GM19455 (cell line): Measurements from ENCODE around the gene FER1L5.
A peak's percentile ranks its signal among the peaks of the same experiment; 100 is the strongest.
"Not testable (repeated sequence)": the region's sequence is repeated elsewhere in the genome, so short reads cannot be mapped to it uniquely, and the experiment has no call there.

Source experiments
- ATAC-seq: cut with Tn5 transposase; IDR thresholded peaks from one replicate; pipeline ENCODE4 v1.9.1; 2021; ENCODE audit not compliant: unreplicated experiment

Gene FER1L5

DNA sequence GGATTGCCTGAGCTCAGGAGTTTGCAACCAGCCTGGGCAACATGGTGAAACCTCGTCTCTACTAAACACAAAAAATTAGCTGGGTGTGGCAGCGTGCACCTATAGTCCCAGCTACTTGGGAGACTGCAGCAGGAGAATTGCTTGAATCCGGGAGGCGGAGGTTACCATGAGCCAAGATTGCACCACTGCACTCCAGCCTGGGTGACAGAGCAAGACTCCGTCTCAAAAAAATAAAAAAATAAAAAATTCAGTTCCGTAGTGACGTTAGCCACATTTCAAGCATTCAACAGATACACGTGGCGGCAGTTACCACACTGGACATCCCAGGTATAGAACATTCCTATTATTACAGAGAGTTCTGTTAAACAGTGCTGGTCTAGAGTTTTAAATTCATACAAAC is 8.9 kb upstream of the FER1L5 start:
- ATAC-seq, result no peak

DNA sequence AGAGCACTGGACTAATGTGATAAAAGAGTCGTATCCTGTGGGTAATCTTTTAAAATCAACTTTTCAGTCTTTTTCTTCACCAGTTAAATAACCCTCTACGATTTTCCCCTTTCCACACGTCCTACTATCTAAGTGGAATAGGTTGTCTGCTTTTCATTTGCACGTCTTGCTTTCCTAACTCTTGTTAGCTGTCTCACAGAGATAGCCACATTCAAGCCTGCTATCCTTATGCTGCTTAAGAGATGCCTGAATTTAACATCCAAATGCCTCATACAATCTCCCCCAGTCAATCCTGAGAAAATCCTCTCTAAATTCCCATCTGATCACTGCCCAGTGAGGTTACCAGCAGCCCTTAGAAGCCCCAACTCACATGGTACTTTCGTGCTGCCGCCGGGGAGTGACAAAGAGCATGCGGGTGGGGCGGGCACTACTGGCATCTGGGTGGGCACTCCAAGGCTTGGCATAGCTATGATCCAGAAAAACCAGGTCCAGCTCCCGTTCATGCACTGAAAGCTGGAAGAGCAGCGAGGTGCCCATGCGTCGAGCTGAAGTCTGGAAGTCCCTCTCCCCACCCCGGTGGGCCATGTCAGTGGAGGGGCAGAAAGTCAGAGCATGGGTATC is 5.9 kb upstream of the FER1L5 start:
- no peak for ATAC-seq

DNA sequence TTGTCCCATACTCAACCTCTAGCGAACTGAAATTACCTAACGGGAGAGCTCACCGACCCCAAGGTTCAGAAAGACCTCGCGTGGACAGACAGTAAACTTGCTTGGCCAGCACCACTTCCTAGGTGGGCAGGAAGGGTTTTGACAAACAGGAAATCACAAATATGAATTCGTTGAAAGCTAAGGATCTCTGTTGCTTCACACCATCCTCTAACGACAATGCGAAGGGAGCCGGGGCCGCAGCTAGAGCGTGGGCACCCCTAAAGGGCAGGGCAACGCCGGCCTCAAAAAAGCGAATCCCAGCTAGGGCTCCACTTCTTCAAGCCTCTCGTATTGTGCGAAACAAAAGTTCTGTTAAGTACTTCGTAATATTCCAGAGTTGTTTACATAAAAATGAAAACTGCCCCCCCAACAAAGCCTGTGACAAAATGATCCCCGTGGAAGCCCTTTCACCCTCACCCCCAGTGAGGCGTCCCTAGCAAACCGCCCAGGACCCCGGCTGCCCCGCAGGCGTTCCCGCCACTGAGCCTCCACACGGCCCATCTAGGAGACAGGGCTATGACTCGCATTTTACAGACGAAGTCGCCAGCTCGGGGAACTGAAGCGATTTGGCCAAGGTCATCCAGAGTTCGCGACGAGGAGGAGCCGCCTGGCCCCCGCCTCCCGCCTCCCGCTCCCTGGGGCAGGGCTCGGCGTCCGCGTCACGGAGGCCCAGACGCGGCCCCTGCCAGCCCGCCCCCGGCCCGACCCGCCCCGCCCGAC is 5.0 kb upstream of the FER1L5 start:
- peak; percentile 64 for ATAC-seq

DNA sequence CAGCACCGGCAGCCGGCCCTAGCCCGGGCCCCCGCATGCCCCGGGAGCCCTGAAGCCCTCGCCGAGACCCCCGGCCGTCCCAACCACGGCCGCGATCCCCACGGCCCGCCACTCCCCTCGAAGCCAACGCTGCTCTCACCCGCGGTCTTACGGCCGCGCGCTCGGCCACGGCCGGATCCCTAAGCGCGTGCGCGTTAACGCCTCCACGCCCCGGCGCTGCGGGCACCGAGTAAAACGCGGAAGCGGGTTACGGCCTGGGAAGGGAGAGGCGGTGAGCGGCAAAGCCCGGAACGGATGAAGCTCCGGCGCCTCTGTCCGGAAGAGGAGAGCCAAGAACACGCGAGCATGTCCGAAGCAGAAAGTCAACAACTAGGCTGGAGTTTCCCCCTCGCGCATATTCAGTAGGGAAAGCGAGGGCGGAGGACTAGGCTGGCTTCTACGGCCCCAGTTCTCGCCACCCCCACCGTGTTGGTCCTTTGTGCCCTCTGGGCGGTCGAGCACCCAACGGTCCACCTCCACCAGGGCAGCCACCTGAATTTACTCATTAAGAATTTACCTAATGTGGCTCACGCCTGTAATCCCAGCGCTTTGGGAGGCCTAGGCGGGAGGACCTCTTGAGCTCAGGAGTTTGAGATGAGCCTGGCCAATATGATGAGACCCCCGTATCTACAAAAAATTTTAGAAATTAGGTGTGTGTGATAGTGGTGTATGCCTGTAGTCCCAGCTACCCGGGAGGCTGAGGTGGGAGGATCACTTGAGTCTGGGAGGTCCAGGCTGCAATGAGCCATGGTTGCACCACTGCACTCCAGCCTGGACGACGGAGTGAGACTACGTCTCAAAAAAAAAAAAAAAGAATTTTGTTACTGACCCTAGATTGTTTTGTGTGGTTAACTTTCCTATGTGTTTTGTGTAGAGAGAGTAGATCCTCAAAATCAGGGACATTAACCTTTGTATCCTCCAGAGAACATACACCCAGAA is 4.1 kb upstream of the FER1L5 start, which contains the start of gene KANSL3:
TSS of gene KANSL3 (minus strand) at position 169 of the 978 bp plus-strand sequence. CDS start 1,177 bp downstream, outside the sequence.
- ATAC-seq, result peak; percentile 74

DNA sequence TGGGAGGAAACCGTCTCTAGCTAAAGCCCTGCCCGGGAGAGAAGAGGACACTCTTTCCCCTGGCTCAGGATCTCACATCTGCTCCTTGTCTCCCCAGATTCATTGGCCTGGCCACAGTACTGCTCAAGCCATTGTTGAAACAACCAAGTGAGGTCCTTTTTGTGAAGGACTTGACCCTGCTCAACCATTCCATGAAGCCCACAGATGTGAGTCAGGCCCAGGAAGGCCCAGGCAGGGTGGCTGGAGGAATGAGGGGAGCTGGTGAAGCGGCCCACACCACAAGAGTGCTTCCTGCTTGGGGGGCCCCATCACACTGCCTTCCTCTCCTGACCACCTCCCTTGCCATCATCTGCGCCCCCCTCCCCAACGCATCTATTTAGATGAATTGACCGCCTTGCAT is 5.1 kb downstream of the FER1L5 start:
- ATAC-seq, result no peak

DNA sequence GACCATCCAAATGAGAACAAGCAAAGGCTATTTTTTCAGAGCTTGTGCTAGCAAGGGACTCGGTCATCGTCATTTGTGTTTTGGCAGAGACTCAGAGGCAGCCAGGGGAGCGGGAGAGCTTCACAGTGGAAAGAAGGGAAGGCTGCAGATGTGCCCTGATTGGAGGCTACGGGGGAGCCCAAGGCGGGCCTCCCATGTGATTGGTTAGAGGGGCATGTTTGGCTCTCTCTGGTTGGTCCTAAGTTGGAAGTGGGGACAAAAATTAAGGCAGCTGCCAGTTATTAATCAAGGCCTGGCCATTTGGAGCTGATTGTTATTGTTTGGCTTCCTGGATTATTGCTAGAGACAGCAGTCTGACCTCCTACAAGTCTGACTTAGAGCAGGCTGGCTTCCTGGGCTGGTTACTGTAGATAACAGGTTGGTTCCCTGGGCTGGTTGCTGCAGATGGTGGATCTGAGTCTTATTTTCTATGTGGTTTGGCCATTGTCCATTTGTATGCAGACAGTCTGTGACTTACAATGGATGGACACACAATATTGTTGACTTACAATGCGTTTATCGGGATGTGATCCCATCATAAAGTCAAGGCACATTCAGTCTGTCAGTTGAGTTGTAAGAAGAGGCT is 5.9 kb downstream of the FER1L5 start:
- ATAC-seq, result no peak

DNA sequence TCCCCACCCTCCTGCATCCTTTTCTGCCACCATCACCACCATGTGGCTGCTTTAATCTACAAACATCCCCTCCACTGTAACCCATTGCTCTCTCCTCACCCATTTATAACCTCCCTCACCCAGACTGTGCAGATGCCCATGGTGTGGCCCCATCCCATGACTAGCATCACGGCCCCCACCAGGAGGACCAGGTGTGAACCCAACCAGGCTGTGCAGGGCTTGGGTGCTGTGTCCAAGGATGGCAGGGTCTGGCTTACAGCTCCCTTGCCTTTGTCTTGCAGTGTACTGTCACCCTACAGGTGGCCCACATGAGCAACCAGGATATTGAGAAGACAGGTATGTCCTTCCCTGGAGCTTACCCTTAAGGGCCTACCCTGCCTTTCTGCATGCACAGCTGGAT is 6.8 kb downstream of the FER1L5 start:
- no peak for ATAC-seq

DNA sequence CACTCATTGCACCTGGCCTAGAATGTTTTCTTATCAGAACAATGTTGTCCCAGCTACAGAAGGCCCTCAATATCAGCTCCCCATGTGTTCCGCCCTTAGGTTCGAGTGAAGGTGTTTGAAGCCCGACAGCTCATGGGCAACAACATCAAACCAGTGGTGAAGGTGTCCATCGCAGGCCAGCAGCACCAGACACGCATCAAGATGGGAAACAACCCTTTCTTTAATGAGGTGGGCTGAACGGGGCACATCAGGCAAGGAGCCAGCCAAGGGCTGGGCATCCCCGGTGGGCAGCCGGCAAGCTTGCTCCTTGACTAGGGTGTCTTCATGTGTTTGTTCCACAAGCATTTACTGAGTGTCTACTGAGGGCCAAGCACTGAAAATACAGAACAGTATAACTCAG is 9.2 kb downstream of the FER1L5 start:
- ATAC-seq, result no peak

DNA sequence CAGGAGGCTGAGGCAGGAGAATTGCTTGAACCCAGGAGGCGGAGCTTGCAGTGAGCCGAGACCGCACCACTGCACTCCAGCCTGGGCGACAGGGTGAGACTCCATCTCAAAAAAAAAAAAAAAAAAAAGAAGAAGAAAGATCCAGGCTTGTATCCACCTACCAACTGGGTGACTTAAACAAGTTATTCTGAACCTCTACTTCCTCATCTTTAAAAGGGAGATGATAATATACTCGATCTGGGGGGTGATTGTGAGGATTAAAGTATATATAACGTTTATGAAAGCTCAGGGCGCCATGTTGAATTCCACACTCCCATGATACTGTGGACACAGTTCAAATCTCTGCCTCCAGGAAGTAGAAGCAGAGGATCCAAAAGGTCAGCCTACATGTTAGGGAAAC is 12.2 kb downstream of the FER1L5 start:
- not testable (repeated sequence) for ATAC-seq

DNA sequence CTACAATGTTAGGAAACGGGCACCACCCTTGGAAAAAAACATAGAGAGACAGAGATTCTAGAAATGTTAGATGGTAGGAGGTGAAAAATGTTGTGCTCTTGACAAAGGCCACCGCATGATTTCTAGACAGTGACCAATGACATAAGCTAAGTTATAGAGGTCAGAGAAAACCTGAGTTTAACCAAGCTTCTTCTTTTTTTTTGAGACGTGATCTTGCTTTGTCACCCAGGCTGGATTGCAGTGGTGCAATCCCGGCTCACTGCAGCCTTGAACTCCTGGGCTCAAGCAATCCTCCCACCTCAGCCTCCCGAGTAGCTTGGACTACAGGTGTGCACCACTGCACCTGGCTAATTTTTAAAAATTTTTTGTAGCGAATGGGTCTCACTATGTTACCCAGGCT is 13.0 kb downstream of the FER1L5 start:
- no peak for ATAC-seq

DNA sequence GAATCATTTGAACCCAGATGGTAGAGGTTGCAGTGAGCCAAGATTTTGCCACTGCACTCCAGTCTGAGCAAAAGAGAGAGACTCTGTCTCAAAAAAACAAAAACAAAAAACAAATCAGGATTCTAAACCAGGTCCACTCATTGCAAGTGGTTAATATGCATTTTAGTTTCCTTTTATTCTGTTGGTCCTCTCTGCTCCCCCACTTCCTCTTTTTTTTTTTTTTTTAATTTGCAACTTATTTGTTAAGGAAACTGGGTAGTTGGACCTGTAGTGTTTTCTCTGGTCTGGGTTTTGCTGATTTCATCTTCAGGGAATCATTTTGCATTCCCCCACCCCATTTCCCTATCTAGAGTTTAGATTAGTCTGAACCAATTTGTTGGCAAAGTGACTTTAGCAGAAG is 14.0 kb downstream of the FER1L5 start:
- no peak for ATAC-seq

DNA sequence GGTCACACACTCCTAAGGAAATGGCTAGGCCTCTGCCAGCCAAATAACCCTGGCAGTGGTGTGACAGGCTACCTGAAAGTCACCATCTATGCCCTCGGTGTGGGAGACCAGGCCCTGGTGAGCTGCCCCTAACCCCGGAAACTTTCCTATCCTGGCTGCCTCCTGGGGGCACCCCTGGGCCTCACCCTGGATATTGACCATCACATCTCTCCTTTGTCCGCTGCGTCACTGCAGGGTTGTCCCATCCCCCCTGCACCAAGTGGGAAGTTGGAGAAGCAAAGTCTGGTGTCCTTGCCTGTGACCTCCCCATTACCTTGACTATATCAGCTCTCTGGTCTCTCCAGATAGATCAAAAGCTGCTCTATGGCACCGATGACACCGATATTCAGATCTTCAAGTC is 18.8 kb downstream of the FER1L5 start:
- ATAC-seq, result no peak

DNA sequence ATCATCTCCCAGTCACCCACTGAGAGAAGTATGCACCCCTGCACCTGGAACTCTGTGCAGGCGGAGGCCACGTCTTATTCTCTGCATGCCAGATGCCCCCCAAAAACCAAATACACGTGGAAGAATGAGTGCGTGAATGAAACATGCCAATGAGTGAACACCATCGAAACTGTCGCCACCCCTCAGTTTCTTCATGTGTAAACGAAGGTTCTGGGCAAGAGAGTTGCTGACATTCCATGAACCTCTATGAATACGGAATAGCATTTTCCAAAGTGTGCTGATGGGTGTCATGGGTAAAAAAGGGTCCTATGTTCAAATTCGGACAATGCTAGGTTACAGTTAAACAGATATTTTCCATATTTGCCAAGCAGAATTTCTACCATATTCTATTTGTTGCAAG is 19.8 kb downstream of the FER1L5 start:
- no peak for ATAC-seq

DNA sequence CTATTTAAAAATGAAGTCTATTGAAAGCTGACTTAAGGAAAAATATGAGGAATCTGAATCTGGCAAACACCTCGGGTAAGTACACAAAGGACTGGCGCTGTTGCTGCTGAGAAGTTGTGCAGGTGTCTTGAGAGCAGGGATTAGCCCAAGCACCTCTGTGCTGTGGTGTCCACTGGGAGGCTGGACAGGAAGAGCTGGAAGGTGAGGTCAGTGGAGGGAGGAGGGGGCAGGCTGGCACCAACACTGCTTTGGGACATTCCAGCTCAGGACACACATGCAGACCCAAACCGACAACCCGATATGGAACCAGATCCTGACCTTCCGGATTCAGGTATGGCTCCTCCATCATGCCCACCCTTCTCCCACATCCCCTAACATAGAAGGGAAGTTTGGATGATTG is 20.6 kb downstream of the FER1L5 start:
- ATAC-seq, result no peak

DNA sequence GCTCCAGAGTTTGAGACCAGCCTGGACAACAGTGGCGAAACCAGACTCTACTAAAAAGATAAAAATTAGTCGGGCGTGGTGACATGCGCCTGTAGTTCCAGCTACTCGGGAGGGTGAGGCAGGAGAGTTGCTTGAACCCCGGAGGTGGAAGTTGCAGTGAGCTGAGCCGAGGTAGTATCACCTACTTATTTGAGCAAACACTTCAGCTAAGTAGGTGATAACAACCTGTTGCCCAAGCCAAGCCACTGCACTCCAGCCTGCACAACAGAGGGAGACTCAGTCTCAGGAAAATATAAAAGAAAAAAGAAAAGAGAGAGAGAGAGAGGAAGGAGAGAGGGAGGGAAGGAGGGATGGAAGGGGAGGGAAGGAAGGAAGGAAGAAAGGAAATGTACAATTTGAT is 21.3 kb downstream of the FER1L5 start:
- ATAC-seq, result no peak

DNA sequence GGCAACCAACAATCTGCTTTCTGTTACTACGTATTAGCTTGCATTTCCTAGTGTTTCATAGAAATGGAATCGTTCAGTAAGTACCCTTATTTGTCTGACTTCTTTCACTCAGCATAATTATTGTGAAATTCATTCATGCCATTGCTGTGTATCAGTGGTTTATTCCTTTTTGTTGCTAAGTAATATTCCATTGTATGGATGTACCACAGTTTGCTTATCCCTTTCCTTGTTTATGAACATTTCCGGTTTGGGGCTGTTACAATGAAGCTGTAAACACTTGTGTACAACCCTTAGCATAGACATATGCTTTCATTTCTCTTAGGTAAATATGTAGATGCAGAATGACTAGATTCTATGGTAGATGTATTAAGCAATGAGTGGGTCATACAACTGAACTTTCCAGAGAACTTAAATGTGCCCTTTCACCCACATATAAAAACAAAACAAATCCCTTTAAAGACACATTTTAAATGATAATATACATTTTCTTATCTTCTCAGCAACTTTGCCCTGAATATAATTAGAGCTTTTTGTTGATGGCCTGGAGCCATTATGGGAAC is 21.9 kb downstream of the FER1L5 start:
- ATAC-seq, result no peak

DNA sequence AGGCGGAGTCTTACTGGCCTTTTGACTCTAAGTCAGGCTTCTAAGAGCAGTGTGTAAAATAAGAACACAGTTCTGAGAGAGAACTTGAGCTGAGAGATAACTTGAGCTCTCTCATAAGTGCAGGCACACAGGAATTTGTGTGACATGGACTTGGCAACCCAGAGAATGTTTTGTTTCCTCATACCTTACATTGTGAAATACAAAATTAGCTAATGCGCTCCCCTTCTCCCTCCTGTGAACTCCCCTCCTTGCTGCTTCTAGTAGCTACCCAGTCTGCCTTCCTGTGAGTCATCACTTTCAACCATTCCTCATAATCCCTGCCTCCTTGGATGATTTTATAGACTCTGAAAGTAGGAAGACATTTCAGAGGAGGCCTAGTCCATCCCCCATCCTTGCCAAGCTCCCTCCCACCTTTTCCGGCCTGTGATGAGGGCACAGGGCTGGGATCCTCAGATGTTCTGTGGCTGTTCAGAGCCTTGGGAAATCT is 22.6 kb downstream of the FER1L5 start:
- ATAC-seq, result no peak

DNA sequence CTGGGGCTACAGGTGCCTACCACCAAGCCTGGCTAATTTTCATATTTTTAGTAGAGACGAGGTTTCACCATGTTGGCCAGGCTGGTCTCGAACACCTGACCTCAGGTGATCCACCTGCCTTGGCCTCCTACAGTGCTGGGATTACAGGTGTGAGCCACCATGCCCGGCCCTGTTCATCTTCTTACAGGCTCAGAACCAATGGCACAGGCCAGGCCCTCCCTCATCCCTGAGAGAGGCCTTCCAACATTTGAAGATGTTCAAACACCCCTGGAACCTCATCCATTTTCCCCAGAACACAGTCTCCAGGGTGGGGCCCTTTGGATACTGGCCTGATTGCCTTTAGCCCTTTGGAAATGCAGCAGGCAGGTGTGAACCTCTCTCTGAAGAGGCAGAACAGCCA is 23.2 kb downstream of the FER1L5 start:
- not testable (repeated sequence) for ATAC-seq

DNA sequence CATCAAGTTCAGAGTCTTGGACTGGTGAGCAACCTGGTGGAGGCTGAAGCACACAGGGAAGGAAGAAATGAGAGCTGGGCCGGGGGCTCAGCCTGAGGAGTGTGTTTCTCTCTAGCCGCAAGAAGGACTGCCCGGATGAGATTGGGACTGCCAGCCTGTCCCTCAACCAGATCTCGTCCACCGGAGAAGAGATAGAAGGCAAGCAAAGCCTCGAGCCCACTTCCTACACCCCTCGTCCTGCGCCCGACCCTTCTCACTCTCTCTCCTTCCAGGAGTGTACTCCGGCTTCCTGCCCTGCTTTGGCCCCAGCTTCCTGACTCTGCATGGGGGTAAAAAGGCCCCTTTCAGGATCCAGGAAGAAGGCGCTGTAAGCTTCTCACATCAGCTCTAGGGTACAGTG is 26.2 kb downstream of the FER1L5 start:
- ATAC-seq, result no peak

DNA sequence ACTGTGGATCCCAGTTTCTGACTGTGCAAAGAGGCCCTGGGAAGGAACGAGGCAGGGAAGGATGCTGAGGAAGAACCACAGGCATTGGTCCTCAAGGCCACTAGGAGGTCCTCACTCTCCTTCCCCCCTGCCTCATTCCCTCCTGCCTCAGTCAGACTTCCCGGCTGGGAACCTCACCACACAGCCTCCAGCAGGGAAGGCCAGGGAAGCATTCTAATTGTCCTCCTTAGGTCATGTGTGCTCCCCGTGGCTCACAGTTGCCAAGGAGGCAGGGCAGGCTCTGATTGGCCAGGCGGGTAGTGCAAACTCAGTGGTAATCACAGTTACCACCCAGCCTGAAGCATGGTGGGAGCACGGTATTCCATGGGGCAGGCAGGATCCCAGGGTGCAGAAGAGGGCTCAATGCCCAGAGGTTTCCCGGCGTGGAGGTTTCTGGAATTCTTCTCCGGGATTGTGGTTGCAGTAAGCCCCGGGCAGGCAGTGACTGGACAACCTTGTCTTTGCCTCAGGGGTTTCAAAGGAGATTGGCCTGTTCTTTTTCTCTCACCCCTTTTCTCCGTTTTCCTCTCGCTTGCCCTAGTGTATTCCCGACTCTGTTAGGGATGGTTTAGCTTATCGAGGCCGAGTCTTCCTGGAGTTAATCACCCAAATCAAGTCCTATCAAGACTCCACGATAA is 27.1 kb downstream of the FER1L5 start:
- ATAC-seq, result no peak
